Cerebellar cortex (tissue), 1 donor: Measurements from ENCODE around the gene SLC26A2.
A peak's percentile ranks its signal among the peaks of the same experiment; 100 is the strongest.
"Not testable (repeated sequence)": the region's sequence is repeated elsewhere in the genome, so short reads cannot be mapped to it uniquely, and the experiment has no call there.

Experiments used
- DNase-seq: peaks from one replicate; pipeline ENCODE4 v3.0.0-alpha.2; 2015; ENCODE audit warnings: low spot score

Gene SLC26A2

DNA sequence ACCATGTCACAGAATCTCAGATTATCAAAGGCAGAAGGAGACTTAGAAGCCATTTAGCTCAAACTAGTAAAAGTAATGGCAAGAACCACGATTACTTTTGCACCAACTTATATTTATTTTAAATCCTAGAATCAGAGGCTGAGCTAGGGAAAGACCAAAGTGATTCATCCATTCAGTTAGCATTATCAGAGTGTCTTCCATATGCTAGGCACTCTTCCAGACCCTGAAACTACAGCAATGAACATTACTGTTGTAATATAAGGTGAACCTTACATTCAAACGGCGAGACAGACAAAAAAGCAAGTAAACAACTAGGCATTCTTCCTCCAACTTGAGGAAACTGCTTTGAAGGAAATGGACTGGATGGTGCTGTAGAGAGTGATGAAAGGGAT is 23.9 kb upstream of the SLC26A2 start:
- DNase-seq, result no peak

- DNase-seq, result no peak
Measured at GRCh38 chr5:149937610-149938009, 22.9 kb upstream of the SLC26A2 start.

- DNase-seq, result no peak
Measured at GRCh38 chr5:149938279-149938678, 22.3 kb upstream of the SLC26A2 start.

DNA sequence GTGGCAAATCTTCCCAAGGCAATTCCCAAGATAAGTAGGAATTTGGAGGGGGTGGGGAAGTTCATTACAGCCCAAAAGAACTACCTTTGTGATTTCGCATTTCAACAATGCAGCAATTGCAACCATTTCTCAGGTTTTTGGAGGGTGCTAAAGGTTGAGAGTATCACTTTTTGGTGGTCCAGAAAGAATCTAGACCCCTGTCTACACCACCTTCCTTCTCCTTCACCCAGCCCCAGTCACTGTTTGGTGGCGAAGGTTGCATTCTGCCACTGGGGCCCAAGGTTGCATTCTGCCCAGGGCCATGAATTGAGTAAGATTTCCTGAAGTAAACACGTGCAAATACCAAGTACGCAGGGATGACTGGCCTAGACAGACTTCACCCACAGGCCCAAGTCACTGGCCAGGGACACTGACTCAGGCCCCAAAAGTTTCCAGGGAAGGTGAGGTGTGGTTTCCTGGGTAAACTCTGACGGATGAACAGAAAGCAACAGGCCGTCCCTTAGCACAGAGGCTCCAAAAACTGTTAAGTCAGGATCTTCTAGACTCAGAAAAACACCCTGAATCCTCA is 21.7 kb upstream of the SLC26A2 start:
- no peak for DNase-seq

GRCh38 chr5:149939546-149939945 is 21.0 kb upstream of the SLC26A2 start:
- DNase-seq, result no peak

DNA sequence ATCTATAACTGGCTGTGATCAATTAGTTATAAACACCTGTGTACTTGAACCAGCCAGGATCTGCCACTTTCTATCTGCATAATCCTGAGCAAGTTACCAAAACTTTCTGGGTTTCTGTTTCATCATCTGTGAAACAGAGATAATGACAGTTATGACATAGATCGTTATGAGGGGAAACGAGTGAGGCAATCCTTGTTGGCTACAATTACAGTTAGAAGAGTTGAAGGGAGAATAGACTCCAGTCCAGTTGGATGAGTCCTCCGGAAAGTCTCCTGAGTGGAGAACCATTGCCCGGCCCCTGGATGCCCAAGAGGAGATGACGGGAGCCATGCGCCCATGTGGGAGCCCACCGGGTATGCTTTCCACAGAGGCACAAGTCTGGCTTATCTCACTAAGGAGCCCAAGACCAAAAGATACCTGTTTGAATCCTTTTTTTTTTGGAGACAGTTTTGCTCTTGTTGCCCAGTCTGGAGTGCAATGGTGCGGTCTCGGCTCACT is 20.4 kb upstream of the SLC26A2 start:
- DNase-seq, result no peak

DNA sequence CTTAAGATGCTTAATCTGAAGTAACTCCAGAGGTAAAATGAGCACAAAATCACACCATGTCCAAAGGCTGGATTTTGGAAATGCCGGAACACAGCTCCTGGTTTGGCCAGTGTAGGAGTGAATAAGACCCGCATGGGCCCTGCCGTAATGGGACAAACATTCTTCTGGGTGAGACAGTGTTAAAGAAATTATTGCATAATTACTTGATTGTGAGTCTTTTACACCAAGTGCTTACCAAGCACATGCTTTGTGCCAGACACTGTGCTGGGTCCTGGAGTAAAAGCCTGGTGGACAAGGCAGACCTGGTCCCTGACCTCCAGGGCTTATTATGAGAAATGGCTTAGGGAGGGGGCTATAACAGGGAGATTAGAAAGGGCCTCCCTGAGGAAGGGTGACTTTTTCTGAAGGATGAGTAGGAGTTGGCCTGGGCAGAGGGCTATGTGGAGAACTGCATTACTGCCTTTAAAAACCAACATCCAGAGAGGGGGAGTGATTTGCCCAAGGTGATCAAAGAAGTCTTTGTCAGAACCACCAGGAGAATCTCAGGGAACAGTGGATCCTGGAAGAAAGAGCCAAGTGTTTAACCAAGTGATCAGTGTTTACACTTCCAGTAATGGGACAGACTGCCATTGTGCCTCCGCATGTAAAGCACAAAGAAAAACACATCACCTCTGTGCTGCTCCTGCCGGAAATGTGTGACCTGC is 19.5 kb upstream of the SLC26A2 start:
- no peak for DNase-seq

GRCh38 chr5:149941795-149942194 is 18.8 kb upstream of the SLC26A2 start:
- DNase-seq, result no peak

GRCh38 chr5:149942199-149942598 is 18.4 kb upstream of the SLC26A2 start:
- no peak for DNase-seq

DNA sequence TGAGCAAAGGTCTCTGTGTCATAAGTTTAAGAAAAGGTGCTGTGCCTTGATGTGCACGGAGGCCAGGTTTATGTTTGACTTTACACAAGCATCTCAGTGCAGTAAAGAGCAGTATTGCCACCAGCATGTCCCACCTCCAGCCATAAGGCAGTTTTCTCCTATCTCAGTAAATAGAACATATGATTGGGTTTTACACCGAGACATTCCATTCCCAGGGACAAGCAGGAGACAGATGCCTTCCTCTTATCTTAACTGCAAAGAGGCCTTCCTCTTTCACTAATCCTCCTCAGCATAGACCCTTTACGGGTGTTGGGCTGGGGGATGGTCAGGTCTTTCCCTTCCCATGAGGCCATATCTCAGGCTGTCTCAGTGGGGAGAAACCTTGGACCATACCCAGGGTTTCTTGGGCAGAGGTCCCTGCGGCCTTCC is 17.8 kb upstream of the SLC26A2 start:
- DNase-seq, result not testable (repeated sequence)

GRCh38 chr5:149943177-149943949 is 17.2 kb upstream of the SLC26A2 start:
- DNase-seq, result not testable (repeated sequence)

DNA sequence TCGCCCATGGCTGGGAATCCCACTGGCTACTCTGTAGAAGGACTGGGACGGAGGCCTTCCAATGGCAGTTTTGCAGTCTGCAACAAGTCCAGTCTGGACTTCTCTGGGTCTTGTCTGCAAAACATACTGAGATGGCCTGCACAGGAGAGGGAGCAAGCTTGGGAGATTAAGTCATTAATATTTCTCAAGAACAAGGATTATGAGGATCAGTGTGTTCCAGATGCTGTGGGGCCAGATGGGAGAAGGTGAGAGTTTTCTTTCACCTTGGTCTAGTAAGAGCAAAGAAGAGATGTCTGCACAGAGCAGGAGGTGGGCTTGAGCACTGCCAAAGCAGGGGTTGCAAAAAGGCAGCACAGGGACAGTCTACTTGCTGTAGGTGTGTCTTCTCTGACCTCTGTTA is 15.9 kb upstream of the SLC26A2 start, which contains the start of gene PDE6A:
Gene PDE6A, minus strand, starts transcription at position 128 of the 400 bp plus-strand sequence. Its CDS starts 120 bp downstream, at position 8.
- no peak for DNase-seq

GRCh38 chr5:149946118-149946517 is 14.4 kb upstream of the SLC26A2 start:
- no peak for DNase-seq

- no peak for DNase-seq
Measured at GRCh38 chr5:149948993-149949392, 11.6 kb upstream of the SLC26A2 start.

DNA sequence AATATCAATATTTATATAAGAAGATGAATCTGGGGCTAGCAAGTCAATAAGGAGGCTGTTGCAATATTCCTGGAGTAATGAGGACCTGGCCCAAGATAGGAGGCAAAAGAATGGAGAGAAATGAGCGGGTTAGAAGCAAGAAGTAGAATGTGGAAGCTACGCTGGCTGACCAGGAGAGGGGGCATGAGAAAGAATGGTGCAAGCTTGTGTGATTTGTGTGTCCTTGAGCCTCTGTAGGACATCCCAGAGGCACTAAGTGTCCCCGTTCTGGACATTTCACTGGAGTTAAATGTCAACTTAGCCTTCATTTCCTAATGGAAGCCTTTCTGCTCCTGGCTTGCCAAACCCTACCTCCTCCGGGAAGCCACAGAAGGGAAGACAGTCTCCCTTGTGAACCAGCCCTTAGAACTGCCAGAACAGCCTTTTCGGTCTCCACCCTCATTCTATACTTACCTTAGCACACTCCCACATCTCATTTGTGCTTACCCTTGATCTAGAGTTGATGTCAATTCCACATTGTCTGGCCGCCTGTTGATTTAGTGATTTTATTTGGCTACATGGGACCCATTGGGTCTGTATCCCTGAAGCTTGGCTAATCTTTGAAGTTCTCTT is 9.3 kb upstream of the SLC26A2 start:
- no peak for DNase-seq

DNA sequence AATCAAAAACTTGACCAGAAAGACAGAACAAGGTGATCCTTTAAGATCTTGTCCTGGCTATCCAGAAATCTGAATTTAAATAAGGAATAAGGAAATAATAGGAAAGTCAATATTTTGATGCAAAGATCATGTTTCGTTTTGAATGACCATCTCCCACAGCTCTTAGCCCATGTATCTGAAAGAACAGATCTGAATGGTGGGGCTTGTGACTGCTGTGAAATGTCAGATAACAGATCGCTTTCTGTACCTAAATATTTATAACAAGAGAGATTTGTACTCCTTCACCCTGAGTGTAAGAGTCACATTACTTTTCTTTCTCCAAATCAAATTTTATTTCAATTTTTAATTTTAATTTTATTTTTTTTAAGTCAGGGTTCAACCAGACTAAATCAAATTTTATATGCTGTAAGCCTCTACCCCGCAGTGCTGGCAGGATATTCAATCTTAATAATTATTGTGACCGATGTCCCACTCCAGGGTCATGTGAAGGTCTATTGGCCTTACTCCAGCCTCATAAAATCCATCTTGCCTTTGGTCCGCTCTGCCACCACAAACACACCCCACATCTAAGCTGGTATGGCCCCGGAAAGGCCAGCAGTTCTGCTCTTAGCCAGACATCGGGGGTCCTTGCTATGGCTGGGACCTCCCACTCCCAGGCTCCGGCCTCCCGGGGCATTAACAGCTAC is 7.0 kb upstream of the SLC26A2 start:
- no peak for DNase-seq

DNA sequence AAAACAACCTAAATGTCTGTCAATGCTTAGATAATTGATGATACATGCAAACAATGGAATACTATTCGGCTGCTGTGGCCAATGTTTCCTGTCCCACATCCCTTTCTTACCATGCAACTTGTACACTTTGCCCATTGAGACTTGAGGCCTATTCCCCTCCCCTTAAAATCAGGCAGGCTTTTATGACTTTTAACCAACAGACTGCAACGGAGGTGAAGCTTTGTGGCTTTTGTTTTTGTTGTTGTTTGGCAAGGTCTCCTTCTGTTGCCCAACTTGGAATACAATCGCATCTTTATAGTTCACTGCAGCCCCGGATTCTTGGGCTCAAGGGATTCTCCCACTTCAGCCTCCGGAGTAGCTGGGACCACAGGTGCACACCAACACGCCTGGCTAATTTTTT is 5.8 kb upstream of the SLC26A2 start:
- DNase-seq, result no peak

DNA sequence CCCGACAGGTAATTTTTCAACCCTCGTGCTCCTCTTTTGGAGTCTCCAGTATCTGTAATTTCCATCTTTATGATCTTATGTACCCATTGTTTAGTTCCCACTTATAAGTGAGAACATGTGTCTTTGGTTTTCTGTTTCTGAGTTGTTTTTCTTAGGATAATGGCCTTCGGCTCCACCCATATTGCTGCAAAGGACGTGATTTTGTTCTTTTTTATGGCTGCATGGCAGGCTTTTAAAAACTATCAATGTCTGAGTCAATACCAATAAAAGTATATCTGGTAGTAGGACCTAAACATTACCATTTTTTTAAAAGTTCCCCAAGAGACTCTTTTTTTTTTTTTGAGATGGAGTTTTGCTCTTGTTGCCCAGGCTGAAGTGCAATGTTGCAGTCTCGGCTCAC is 3.9 kb upstream of the SLC26A2 start:
- DNase-seq, result no peak

- no peak for DNase-seq
Measured at GRCh38 chr5:149957855-149958254, 2.7 kb upstream of the SLC26A2 start.

DNA sequence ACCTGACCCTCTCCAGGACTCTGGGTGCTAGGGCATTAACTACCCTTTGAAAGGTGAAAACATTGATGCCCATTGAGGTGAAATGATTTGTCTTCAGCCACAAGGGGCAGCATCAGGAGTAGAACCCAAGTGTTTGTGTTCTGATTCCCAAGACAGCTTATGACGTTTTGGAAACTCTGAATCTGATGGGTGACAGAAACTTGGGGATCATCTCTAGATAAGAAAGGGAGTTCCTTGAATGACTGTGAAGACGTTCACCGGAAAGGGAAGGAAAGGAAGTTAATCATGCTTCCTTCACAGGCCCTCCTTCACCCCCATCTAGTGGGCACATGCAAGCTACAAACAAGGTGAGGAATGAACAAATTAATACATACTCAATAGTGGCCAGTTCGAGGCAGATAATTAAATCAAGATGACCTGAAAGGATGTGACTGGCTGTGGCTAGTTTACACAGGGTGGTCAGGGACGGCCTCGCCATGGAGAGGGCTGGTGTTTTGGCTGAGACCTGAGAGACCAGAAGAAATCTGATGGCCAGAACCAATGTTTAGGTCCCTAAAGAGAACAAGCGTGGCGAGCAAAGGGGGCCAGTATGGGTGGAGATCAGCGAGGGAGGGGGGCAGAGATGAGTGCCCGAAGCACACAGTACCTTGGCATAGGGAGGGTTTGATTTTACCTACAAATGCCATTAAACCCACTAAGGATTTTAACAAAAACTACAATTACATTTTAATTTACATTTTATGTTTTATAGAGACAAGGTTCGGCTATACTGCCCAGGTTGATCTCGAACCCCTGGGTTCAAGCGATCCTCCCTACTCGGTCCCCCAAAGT is 937 bp upstream of the SLC26A2 start:
- peak; percentile 50 for DNase-seq

GRCh38 chr5:149961186-149961685 is 678 bp downstream of the SLC26A2 start:
- DNase-seq, result peak; percentile 48
